SK-N-SH (cell line): ENCODE measurements around the gene NIPA2. TPM values are rescaled to one million over a fixed set of nuclear protein-coding genes. Genes with fewer than 3 reads are reported as not detected.

ENCODE experiments used
- CTCF ChIA-PET: fragments of 300-600, 350-600 bp; formaldehyde crosslinking; extraction: SDS; loops from one replicate; lab custom pipeline; 2021; lab: Yijun Ruan, JAX
- POLR2A ChIA-PET: fragments of 350-600 bp; sonication (Branson Sonifier 250); formaldehyde crosslinking; extraction: SDS; loops from one replicate; lab custom pipeline; 2020; ENCODE audit warnings: antibody characterized with exemption, inconsistent platforms; lab: Yijun Ruan, JAX
- DNase-seq: peaks from one replicate; pipeline ENCODE4 v3.0.0; 2012
- H2AFZ ChIP-seq: fragments of 200-600 bp; sonication (generic); 2 replicates; pipeline ENCODE4 v1.8.1; 2016; ENCODE audit warnings: antibody characterized with exemption, mild to moderate bottlenecking, low read depth
- H3F3A ChIP-seq: fragments of 200-600 bp; sonication (generic); replicated peaks from 2 replicates; pipeline ENCODE3; 2016; ENCODE audit warnings: antibody characterized with exemption, mild to moderate bottlenecking; ENCODE audit not compliant: insufficient read depth
- H3K27ac ChIP-seq, 2 experiments: fragments of 200-500 bp in 1 of 2; fragments of 200-600 bp in 1 of 2; sonication (Bioruptor generic) in 1 of 2; sonication (generic), shearing (Covaris generic) in 1 of 2; 2 replicates each; pipeline versions ENCODE4 v1.5.1 to v1.6.1; 2014 to 2016; ENCODE audit warnings: low read depth in 2 of 2, inconsistent platforms in 1 of 2, low read length in 1 of 2, mild to moderate bottlenecking in 1 of 2, mixed read lengths in 1 of 2
- H3K27me3 ChIP-seq: fragments of 200-600 bp; sonication (generic), shearing (Covaris generic); 2 replicates; pipeline ENCODE4 v1.6.1; 2016; ENCODE audit warnings: mixed run types; ENCODE audit not compliant: insufficient read depth
- H3K36me3 ChIP-seq, 2 experiments: fragments of 200-500 bp in 1 of 2; fragments of 200-600 bp in 1 of 2; sonication (Bioruptor generic) in 1 of 2; sonication (generic) in 1 of 2; replicated peaks in 1 of 2; 2 replicates each; pipeline versions ENCODE3 to v1.5.1; 2014 to 2016; ENCODE audit warnings: low read length in 1 of 2, mild to moderate bottlenecking in 1 of 2; ENCODE audit not compliant: insufficient read depth in 2 of 2, control insufficient read depth in 1 of 2
- H3K4me1 ChIP-seq, 2 experiments: fragments of 200-500 bp in 1 of 2; fragments of 200-600 bp in 1 of 2; sonication (Bioruptor generic) in 1 of 2; sonication (generic), shearing (Covaris generic) in 1 of 2; 2 replicates each; pipeline versions ENCODE4 v1.5.1 to v1.6.1; 2014 to 2016; ENCODE audit warnings: low read depth in 1 of 2, low read length in 1 of 2, mixed run types in 1 of 2; ENCODE audit not compliant: insufficient read depth in 2 of 2, control insufficient read depth in 1 of 2
- H3K4me2 ChIP-seq: fragments of 200-600 bp; sonication (generic), shearing (Covaris generic); 2 replicates; pipeline ENCODE4 v1.6.1; 2017; ENCODE audit warnings: mixed run types
- H3K4me3 ChIP-seq, 2 experiments: fragments of 200-500 bp in 1 of 2; fragments of 200-600 bp in 1 of 2; sonication (Bioruptor generic) in 1 of 2; sonication (generic), shearing (Covaris generic) in 1 of 2; 2 replicates each; pipeline versions ENCODE4 v1.5.1 to v1.8.1; 2014 to 2016; ENCODE audit warnings: low read depth in 2 of 2, inconsistent platforms in 1 of 2, low read length in 1 of 2, mild to moderate bottlenecking in 1 of 2, mixed read lengths in 1 of 2, moderate library complexity in 1 of 2
- H3K79me2 ChIP-seq: fragments of 200-600 bp; sonication (generic); 2 replicates; pipeline ENCODE4 v1.8.1; 2017; ENCODE audit warnings: mild to moderate bottlenecking; ENCODE audit not compliant: insufficient read depth
- H3K9ac ChIP-seq: fragments of 200-600 bp; sonication (generic); 2 replicates; pipeline ENCODE4 v1.6.1; 2017; ENCODE audit warnings: mixed run types
- H3K9me2 ChIP-seq: fragments of 200-600 bp; sonication (generic); 2 replicates; pipeline ENCODE4 v1.6.1; 2017; ENCODE audit warnings: mixed run types
- H3K9me3 ChIP-seq: fragments of 200-600 bp; sonication (generic); 2 replicates; pipeline ENCODE4 v1.6.1; 2017; ENCODE audit warnings: mixed run types, mild to moderate bottlenecking, moderate library complexity
- H4K20me1 ChIP-seq: fragments of 200-600 bp; sonication (generic); 2 replicates; pipeline ENCODE4 v1.6.1; 2017; ENCODE audit warnings: mild to moderate bottlenecking, mixed run types; ENCODE audit not compliant: insufficient read depth
- CHD2 ChIP-seq: fragments of 150-350 bp; IDR thresholded peaks from 2 replicates; pipeline ENCODE4 v1.6.1; 2018; ENCODE audit warnings: low read length; ENCODE audit not compliant: partially characterized antibody
- GATA2 ChIP-seq: sonication (generic); formaldehyde crosslinking; IDR thresholded peaks from 2 replicates; pipeline ENCODE4 v1.5.0; 2020; ENCODE audit warnings: mild to moderate bottlenecking, missing genetic modification reagents
- MXI1 ChIP-seq: IDR thresholded peaks from 2 replicates; pipeline ENCODE4 v1.6.1; 2012; ENCODE audit warnings: mild to moderate bottlenecking, low read depth, low read length, improper control_type of control experiment
- POLR2AphosphoS5 ChIP-seq: IDR thresholded peaks from 2 replicates; pipeline ENCODE4 v1.6.1; 2012; ENCODE audit warnings: low read depth, low read length
- RAD21 ChIP-seq: IDR thresholded peaks from 2 replicates; pipeline ENCODE4 v1.6.1; 2012; ENCODE audit warnings: mild to moderate bottlenecking, low read length
- RCOR1 ChIP-seq: fragments of 150-350 bp; IDR thresholded peaks from 2 replicates; pipeline ENCODE4 v1.6.1; 2017; ENCODE audit warnings: antibody characterized with exemption, low read length
- RXRA ChIP-seq: IDR thresholded peaks from 2 replicates; pipeline ENCODE4 v1.4.0; 2012; ENCODE audit warnings: low read depth, mild to moderate bottlenecking, borderline replicate concordance
- TEAD4 ChIP-seq: IDR thresholded peaks from 2 replicates; pipeline ENCODE4 v1.4.0; 2012; ENCODE audit warnings: mild to moderate bottlenecking, borderline replicate concordance; ENCODE audit not compliant: insufficient read depth
- USF2 ChIP-seq: fragments of 150-350 bp; IDR thresholded peaks from 2 replicates; pipeline ENCODE4 v1.6.1; 2017; ENCODE audit warnings: antibody characterized with exemption, low read length, low read depth, borderline replicate concordance
- WGBS: methylation state at CpG from one replicate; pipeline ENCODE4 v1.1.6; 2017; ENCODE audit warnings: low lambda C conversion rate; 5-methylcytosine and 5-hydroxymethylcytosine counted together
- polyA plus RNA-seq, 3 experiments: library from polyadenylated mRNA; depleted of rRNA; stranded (reverse); fragments of >200 nt; gene quantifications; 2 replicates each; pipeline ENCODE4 v1.2.3, GENCODE V29; 2012

The NIPA2 gene
- polyA plus RNA-seq, 1 of the 3 experiments (the other 2 are of a cell fraction), result 32.0 TPM

- no peak for TF ChIP-seq USF2
Measured at GRCh38 chr15:22892333-22892732, 53.9 kb downstream of the NIPA2 start (continued).

- Histone ChIP-seq H3F3A (peaks cover 19% of the 10 kb centered on the region), H4K20me1 (no peaks in the 10 kb centered on the region), H3K79me2 (no peaks in the 10 kb centered on the region), H3K36me3 (peaks cover 8 to 34% of the 10 kb centered on the region in 2 experiments)
- no peak for TF ChIP-seq MXI1
- no peak for TF ChIP-seq TEAD4
- TF ChIP-seq RXRA, result no peak
- no peak for TF ChIP-seq RAD21
- no peak for TF ChIP-seq GATA2 (CRISPR knock-in tag)
- TF ChIP-seq, all 33 proteins: peak for 0
- 95% methylated on average over 17 of the region's 17 CpGs for WGBS
- no peak overlapping the region for H3K9ac ChIP-seq
- no peaks in the 10 kb centered on the region for H3K27me3 ChIP-seq
- H3K4me3 ChIP-seq, result no peak overlapping the region
- no peaks in the 10 kb centered on the region for H3K9me3 ChIP-seq
- no peak overlapping the region for H3K27ac ChIP-seq
- no peak for DNase-seq
- H2AFZ ChIP-seq, result no peak overlapping the region
- no peaks in the 10 kb centered on the region for H3K9me2 ChIP-seq
- H3K4me1 ChIP-seq, result no peaks in the 10 kb centered on the region
- H3K4me2 ChIP-seq, result no peak overlapping the region
- ChIA-PET CTCF (interaction anchor here (1.3 kb wide), 1 partner anchor 16 kb away, joined by 3 read pairs; no protein-coding TSS in a partner anchor), POLR2A (no interaction called here)
Measured at GRCh38 chr15:22893081-22893480, 54.6 kb downstream of the NIPA2 start.

- no peak overlapping the region for H3K4me2 ChIP-seq
- H3K9me3 ChIP-seq, result no peaks in the 10 kb centered on the region
- ChIA-PET CTCF (interaction anchor here (1.3 kb wide), 1 partner anchor 17 kb away, joined by 3 read pairs; no protein-coding TSS in a partner anchor), POLR2A (no interaction called here)
- H3F3A ChIP-seq, result peaks cover 12% of the 10 kb centered on the region
- WGBS, result 97% methylated on average over 13 of the region's 13 CpGs
- no peak for DNase-seq
- no peak overlapping the region for H3K9ac ChIP-seq
- H3K79me2 ChIP-seq, result no peaks in the 10 kb centered on the region
- no peak overlapping the region for H3K4me3 ChIP-seq
- H3K27me3 ChIP-seq, result no peaks in the 10 kb centered on the region
- H3K36me3 ChIP-seq, result peaks cover 8 to 34% of the 10 kb centered on the region in 2 experiments
- no peaks in the 10 kb centered on the region for H4K20me1 ChIP-seq
- no peak for TF ChIP-seq MXI1
- TF ChIP-seq RXRA, result no peak
- TF ChIP-seq CHD2, result no peak
- TF ChIP-seq RCOR1, result no peak
- no peak for TF ChIP-seq POLR2AphosphoS5
- no peaks in the 10 kb centered on the region for H3K9me2 ChIP-seq
- H3K27ac ChIP-seq, result no peak overlapping the region
- H3K4me1 ChIP-seq, result no peaks in the 10 kb centered on the region
- no peak overlapping the region for H2AFZ ChIP-seq
Measured at GRCh38 chr15:22893881-22894280, 55.4 kb downstream of the NIPA2 start.
